GM18498 (cell line): ENCODE data around the gene ATE1.
A peak's percentile ranks its signal among the peaks of the same experiment; 100 is the strongest.
"Not testable (repeated sequence)": the region's sequence is repeated elsewhere in the genome, so short reads cannot be mapped to it uniquely, and the experiment has no call there.

Experiments
- ATAC-seq: cut with Tn5 transposase; IDR thresholded peaks from one replicate; pipeline ENCODE4 v1.9.1; 2021; ENCODE audit warnings: mild to moderate bottlenecking, moderate library complexity; ENCODE audit not compliant: unreplicated experiment

Gene ATE1

DNA sequence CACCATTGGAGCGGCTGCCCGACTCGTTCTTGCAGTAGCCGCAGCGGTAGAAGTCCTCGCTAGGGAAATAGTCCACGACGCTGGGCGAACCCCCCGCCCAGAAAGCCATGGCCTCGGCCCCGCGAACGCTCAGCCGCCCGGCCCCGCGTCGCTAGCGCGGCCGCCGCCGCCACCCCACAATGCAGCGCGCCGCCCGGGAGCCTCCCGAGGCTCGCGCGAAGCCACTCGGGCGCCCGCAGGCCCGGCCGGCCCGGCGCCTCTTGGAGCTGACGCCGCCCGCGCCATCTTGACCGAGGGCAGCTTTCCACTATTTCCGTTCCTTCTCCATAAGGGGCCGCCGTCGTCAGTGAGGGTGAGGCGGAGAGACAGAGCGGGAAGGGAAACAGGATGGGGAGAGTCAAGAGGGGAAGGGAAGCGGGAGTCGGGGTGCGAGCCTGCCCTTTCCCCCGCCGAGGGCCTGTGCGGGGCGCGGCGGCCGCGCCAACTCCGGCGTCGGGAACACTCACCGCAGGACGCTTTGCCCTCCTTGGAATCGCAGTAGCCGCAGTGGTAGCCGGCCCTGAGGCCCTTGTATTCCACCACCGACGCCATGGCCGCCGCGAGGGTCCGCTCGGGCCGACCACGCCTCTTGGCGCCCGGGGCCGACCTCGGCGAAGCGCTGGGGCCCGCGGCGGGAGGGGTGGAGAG, at the start of gene ATE1:
Gene ATE1 (minus strand): TSS at position 191 of the 687 bp plus-strand sequence. CDS start 82 bp downstream, at position 109.
- peak; percentile 91 for ATAC-seq

GRCh38 chr10:121976607-121977006, 48.8 kb upstream of the ATE1 start:
- ATAC-seq = no peak

DNA sequence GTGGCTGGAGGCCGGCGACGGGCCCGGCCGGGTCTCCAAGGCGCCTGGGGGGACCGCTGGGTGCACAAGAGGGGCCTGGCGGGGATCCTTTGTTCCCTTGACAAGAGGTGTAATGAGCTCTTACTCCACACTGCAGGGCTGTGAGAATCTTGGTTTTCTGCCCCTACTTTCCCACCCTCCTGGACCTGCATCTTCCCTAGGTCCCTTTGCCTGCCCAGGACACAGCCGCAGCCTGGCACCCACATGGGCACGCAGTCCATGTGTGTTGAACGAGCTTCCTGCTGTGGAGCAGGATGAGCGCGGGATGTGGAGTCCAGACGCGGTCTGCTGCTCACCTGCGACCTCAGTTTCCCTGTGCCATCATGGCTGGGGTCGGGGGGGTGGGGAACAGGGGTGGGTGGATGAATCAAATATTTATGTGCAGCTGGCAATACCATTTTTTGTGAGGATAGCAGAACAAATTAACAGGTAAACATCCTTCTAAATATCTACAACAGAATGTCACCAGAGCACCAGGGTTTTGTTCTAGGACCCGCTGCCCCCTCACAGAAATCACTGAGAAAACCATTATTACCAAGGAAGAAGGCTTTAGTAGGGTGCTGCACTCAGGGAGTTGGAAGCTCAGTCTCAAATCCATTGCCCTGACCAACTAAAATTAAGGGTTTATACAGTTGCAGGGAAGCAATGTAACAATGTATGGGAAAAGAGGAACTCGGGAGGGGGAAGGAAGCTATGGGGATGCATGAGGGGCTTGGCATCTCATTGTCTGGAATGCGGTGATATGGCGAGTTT, 47.7 kb upstream of the ATE1 start:
- no peak for ATAC-seq

- ATAC-seq = peak; percentile 87
These were observed 46.9 kb upstream of the ATE1 start, which contains the start of gene NSMCE4A for GRCh38 chr10:121974535-121975294. Gene NSMCE4A, minus strand, starts transcription at chr10:121975217. Its CDS starts 52 bp downstream, at chr10:121975165.

- no peak for ATAC-seq
These were observed 46.2 kb upstream of the ATE1 start for GRCh38 chr10:121974019-121974534.

DNA sequence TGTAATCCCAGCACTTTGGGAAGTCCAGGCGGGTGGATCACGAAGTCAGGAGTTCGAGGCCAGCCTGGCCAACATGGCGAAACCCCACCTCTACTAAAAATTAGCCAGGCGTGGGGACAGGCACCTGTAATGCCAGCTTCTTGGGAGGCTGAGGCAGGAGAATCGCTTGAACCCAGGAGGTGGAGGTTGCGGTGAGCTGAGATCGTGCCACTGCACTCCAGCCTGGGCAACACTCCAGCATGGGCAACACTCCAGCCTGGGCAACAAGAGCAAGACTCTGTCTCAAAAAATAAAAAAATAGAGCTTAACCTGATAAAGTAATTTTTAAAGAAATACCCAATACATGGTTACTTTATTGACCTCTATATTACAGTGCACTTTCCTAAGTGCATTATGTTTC, 41.3 kb upstream of the ATE1 start:
- not testable (repeated sequence) for ATAC-seq

DNA sequence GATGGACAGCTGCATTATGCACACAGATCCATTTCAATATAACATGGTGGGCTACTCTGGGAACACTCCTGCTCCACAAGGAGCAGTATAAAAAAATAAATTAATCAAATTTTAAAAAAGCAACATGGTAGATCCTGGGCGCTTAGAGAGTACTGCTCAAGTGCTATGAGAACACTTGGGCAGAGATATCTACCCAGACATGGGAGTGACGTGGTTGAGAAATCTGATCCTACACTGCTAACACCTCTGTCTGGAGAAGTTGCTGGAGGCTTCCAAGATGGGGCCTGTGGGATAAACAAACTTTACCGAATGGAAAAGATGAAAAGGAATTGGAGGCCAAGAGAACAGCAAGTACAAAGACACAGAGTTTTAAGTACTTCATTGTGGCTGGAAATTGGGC, 38.2 kb upstream of the ATE1 start:
- no peak for ATAC-seq

GRCh38 chr10:121961456-121961855, 33.6 kb upstream of the ATE1 start:
- ATAC-seq = no peak

DNA sequence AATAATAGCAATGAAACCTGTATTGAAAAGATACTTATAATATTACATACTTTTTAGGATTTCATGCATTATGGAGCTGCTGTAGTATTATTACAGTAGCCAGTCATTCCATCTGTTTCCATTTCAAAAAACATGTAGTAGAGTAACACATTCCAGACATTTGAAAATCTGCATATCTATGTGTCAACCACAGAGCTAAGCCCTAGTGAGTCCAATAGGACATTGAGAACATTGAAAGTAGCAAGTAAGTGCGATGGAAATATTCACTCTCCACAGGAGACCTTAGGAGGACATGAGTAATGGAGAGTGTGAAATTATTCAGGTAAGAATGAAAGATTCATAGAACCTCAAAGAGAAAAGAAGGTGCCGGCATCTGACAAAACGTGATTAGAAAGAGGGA, 31.8 kb upstream of the ATE1 start:
- no peak for ATAC-seq

- no peak for ATAC-seq
These were observed 28.6 kb upstream of the ATE1 start for GRCh38 chr10:121956111-121957061.

DNA sequence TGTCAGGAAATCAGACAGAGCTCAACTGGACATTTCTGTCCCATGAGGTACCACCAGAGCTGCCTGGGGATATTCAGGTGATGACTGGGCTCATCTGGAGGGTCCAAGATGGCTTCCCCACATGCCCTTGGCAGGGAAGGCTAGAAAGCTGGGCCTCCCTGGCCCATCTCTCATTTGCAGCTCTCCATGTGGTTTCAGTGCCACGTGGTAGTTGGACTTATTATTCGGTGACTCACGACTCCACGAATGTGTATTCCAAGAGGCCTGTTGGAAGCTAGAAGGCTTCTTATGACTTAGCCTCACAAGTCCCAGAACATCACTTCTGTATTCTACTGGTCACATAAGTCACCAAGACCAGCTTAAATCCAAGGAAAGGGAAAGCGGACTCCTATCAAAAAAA, 24.4 kb upstream of the ATE1 start:
- no peak for ATAC-seq

- no peak for ATAC-seq
These were observed 21.6 kb upstream of the ATE1 start for GRCh38 chr10:121949451-121949850.

- no peak for ATAC-seq
These were observed 21.2 kb upstream of the ATE1 start for GRCh38 chr10:121949049-121949448.

- no peak for ATAC-seq
These were observed 19.8 kb upstream of the ATE1 start for GRCh38 chr10:121947343-121948330.

DNA sequence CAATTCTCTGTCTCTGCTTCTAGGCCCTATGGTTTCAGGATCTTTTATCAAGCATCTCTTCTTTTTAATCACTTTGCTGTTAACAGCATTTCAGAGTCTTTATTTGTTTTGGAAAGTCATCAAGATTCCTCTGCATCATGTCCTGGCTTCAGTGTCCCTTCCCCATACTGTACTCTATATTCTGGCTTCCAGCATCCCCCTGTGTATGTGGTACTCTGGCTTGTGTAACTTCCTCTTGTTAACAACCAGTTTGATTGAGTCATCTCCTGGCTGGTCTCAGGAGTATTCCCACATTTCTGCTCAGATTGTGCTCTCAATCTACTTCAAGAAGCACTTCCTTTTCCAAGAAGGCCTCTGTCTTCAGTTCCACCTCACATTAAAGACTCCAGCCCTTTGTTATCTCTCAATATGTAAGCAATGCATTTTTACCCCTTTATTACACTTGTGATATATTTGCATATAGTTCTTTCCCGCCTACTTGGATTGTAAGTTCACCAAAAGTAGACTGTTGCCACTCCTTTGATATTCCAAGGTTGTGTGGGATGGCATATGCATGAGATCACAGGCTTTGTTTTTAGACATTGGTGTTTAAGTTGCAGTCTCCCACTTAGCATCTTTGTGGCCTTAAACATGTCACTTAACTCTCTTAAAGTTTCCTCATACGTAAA, 15.1 kb upstream of the ATE1 start:
- no peak for ATAC-seq

DNA sequence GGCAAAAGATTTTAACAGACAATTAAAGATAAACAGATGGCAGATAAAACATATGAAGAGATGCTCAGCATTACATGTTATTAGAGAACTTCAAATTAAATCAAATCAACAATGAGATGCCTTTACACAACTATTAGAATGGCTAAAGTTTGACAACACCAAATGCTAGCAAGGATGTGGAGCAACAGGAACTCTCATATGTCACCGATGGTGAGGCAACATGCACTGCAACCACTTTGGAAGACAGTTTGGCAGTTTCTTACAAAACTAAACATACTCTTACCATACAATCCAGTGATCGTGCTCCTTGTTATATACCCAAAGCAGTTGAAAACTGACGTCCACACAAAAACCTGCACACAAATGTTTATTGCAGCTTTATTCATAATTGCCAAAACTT, 13.7 kb upstream of the ATE1 start:
- ATAC-seq = no peak

DNA sequence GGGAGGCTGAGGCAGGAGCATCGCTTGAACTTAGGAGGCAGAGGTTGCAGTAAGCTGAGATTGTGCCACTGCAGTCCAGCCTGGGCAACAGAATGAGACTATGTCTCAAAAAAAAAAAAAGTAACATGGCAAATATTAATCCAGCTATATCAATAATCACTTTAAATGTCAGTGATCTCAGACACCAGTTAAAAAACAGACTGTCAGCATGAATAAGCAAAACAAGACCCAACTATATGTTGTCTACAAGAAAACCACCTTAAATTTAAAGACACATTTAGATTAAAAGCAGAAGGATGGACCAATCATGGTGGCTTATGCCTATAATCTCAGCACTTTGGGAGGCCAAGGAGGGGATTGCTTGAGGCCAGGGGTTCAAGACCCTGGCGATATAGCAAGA, 8.5 kb upstream of the ATE1 start:
- ATAC-seq = no peak

- ATAC-seq = no peak
These were observed 7.9 kb upstream of the ATE1 start for GRCh38 chr10:121935702-121936101.
